ENCODE results near the gene MGAT5.

Gene MGAT5

DNA sequence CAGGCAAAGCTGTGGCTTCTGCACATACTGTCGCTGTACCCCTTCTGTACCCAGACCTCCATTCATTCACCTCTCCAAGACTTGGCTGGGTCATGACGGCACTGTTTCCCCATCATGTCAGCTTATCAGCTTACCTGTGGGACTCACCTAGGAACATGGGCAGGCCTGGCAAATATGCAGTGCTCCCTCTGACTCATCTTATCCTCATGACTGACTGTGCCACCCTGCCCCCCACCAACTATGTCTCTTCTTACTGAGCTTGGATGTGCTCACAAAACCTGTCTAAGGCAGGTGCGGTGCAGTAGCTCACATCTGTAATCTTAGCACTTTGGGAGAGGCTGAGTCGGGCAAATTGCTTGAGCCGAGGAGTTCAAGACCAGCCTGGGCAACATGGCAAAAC is 152.4 kb downstream of the MGAT5 start:
- DNase-seq, result no peak

DNA sequence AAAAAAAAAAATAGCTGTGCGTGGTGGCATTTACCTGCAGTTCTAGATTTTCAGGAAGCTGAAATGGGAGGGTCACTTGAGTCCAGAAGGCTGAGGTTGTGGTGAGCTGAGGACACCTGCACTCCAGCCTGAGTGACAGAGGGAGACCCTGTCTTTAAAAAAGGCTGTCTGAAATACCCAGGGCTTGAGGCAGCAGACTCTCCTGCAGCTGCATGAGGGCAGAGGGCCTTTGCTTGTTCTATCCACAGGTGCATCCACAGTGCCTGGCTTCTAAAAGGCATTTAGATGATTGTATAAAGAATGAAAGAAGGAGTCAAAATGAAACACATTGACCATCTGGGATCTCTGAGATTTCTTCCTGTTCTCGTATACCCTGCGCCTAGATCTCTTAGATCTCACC is 152.9 kb downstream of the MGAT5 start:
- DNase-seq, result no peak

DNA sequence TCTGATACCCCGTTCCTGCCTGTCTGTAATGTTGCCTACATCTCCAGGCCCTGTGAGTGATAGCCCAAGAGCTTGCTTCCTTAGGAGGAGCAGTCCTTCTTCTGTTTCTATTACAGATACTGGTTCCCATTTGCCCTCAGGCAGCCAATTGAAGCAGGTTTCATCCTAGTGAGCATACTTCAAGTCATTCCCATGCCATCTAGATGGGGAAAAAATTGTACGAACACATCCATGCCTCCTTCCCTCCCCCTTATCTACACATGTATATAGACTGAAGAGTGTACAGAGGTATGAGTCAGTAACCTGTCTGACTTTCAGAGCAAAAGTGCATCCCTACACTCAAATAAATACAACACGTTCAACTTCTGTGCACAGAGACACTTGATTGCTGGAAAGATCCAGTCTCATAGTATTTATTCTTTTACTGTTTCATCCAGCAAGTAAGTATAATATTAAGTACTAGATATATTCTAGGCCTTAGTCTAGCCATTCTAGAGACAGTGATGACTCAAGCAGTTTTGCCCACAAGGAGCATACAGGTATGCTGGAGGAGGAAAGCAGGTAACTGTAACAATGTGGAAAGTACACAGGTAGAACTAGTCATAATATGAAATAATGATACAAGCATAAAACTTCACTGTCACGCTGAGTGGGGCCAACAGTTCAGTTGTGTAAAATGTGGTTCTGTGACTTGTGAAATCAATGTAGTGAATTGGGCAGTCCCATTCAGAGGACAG is 153.4 kb downstream of the MGAT5 start:
- DNase-seq, result no peak

- no peak for DNase-seq
Measured at GRCh38 chr2:134408386-134408785, 154.5 kb downstream of the MGAT5 start.

DNA sequence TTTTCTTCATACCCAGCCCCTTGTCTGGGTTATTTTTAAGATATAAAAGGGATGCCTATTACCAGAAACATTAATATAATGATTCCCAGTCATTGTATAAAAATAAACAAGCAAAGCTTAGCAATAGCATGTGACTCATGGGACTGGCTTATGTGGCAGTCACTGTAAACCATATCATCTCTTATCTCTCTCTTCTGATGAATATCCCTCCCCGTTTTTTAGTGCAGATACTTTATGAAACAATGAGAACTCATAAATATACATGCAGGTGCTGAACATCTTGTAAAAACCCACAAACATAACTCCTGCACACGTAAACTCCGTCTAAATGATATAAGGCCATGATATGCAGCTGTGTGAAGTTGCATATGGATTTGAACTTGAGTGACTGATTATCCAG is 154.9 kb downstream of the MGAT5 start:
- no peak for DNase-seq

GRCh38 chr2:134410006-134410405 is 156.1 kb downstream of the MGAT5 start:
- no peak for DNase-seq

- no peak for DNase-seq
Measured at GRCh38 chr2:134410831-134411231, 157.0 kb downstream of the MGAT5 start.

DNA sequence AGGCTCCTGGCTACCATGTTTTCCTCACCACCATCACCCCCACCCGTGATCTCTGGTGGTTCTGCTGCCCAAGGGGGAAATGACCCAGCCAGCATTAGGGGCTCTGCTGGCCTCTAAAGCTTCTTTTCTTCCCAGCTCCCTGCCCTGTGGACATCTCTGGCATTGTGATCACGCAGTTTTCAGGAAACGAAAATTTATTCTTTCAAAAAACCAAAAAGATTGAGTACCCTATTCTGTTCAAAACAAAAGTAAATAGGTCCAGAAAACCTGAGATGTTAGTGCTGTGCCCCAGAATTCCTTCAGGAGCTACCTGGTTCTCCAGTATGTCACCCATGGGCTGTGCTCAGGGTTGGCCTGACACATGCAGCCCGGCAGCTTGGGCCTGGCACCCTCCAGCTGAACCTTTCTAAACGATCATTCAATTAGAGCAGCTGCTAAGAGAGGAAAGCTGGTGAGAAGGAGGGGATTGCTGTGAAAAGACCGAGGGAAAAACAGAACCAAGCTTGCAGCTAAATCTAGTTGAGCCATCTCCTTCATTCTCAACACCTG is 157.5 kb downstream of the MGAT5 start:
- no peak for DNase-seq

- DNase-seq, result peak; percentile 67
Measured at GRCh38 chr2:134411828-134412638, 158.2 kb downstream of the MGAT5 start.

DNA sequence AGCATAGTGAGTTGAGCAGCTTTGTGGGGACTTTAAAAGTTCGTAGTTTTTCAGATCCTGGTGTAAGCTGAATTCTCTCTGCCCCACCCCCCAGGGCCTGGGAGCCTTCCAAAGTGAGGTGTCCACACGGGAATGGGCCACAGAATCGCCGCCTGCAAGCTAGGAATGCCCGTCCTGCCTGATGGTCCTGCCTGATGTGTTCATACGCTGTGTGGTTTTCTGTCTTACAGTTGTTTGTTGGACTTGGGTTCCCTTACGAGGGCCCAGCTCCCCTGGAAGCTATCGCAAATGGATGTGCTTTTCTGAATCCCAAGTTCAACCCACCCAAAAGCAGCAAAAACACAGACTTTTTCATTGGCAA is 158.7 kb downstream of the MGAT5 start:
- DNase-seq, result no peak

DNA sequence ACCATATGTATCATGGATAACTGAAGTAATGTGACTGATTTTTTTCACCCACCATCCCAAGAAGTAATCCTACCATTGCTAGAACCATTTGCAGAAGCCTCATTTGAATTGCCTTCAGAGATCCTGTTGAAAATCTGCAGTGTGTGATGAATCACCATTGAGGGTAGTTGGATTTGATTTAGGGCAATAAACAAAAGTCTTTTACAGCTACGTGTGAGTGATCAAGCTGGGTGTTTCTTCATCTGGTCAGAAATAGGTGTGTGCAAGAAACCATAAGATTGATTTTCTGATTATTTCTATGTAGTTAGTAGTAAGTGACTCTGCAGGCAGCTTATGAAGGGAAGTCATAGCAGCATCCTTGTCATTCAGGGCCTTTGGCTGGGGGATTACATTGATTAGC is 159.6 kb downstream of the MGAT5 start:
- DNase-seq, result no peak

DNA sequence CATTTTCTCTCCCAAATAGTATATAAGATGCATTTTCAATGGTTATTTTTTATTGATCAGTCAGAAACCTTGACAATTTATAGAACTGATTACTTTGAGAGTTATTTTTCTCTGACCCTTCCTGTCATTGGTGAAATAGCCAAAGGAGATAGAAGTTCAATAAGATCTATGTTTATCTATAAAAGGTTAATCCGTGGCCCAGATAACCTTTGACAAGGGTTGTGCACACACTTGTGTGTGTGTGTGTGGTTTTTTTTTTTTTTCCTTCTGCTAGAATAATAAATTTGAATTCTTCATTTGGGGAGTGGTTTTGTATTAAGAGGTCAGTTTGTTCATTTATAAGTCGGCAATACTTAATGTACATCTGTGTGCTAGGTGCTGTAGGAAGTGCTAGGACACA is 160.0 kb downstream of the MGAT5 start:
- DNase-seq, result no peak

- DNase-seq, result no peak
Measured at GRCh38 chr2:134416018-134416417, 162.1 kb downstream of the MGAT5 start.

GRCh38 chr2:134416637-134417036 is 162.8 kb downstream of the MGAT5 start:
- DNase-seq, result no peak

DNA sequence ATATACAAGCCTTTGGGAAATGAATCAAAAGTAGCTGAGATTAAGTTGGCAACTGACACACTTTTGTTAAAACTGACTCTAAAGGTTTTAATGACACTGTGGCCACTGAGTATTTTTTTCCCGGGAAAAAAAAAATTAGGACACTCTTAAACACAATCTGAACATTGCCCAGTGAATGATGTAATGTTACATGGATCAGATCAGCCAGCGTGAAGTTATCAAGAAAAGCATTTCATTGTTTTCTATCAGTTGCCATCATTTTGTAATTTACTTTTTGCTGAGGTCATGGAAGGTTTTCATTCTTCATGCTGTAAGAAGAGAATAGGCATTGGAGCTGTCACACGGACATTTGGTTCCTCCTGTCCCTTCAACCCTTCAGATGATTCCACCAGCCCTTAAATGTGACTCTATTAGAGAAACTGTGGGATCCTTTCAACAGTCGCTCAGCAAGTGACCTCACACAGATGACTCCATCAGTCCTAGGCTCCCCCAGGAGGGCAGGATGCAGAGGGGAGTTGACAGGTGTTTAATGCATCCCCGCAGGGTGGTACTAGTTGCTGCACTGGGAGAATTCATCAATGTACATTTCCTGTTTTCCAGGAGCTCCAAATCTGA is 164.2 kb downstream of the MGAT5 start:
- DNase-seq, result no peak

DNA sequence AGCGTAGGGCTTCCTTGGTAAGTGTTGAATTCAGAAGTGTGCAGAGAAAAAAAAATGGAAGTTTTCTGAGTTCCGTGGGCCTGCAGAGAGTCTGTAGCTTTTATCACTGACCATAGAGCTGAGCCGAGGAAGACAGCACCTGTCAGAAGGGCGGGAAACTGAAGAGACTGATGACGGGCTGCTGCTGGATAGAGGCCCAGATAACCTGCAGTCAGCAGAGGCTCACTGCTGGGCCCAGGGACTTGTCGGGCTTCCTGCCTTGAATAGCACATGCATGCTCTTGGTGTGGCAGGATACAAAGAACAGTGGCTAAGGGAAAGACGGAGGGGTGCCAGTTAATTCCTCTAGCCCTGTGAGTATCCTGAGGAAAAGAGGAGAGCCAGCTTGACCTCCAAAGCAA is 166.4 kb downstream of the MGAT5 start:
- no peak for DNase-seq

DNA sequence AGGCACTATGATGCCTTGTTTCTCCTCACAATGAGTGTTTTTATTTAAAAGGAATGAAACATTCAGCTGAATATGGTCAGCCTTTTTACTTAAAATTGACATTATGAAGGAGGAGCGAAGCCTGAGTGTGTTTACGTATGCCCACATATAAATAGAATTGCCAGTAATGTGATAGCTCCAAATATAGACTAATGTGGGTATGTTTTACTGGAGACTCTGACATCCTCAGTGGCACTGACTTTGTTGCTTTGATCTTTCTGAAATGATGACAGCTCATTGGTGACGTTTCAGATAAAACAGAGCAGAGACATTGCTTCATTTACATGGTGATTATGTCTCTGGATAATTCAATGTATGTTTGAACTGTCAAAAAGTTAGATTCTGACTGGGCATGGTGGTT is 167.0 kb downstream of the MGAT5 start:
- no peak for DNase-seq

DNA sequence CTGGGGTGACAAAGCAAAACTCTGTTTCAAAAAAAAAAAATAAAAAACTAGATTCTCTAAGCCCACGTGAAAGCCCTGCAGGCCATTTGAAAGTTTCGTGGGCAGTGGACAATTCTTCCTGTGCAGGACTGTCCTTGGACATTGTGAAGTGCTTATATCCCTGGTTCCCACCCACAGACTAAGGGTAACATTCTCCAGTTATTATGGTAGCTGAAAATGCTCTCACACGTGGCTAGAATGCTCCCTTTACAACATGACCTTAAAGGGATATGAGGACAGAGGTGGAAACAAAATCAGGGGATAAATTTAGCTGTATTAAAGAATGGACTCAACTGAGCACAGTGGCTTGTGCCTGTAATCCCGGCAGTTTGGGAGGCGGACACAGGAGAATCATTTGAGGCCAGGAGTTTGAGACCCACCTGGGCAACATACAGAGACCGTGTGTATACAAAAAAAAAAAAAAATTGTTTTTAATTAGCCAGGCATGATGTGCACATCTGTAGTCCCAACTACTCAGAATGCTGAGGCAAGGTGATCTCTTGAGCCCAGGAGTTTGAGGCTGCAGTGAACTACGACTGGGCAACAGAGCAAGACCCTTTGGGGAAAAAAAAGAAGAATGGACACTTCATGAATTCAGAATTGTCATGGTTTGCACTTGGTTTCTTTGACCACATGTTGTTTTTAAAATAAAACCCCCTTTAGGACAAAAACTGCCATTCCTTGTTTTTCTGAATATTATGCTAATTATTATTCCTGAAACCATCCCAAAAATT is 167.9 kb downstream of the MGAT5 start:
- DNase-seq, result no peak

DNA sequence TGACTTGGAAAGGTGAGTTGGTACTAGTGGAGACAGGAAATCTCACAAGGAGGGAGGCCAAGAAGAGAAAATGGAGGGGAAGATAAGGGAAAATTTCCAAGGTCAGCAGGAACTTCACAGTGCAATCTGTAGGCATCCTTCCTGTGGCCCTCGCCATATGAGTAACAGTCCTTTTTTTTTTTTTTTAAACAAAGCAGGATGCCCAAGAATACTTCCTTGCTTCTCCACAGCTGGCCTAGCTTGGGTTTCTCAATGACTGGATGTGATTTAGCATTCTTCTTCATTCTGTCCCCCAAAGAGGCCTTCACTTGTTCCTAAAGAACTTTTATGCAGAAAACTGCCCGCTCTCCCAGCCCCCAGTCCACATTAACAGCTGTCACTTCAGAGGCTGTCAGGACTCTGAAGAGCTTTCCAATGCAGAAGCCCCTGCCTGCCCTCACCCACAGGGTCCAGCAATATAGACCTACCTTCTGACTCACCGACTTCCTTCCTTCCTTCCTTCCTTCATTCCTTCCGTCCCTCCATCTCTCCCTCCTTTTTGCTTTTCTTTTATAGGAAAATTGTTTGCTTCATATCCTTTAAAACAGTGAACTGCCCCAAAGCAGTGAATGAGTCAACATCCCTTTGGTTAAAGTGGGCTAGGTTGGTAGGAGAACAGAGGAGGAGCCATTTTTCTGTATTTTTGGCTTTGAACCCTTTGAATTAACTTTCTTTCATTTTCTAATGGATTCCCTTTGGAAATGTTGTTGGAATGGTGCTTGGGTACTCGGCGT is 172.0 kb downstream of the MGAT5 start:
- DNase-seq, result no peak

GRCh38 chr2:134426721-134427120 is 172.8 kb downstream of the MGAT5 start:
- DNase-seq, result no peak

DNA sequence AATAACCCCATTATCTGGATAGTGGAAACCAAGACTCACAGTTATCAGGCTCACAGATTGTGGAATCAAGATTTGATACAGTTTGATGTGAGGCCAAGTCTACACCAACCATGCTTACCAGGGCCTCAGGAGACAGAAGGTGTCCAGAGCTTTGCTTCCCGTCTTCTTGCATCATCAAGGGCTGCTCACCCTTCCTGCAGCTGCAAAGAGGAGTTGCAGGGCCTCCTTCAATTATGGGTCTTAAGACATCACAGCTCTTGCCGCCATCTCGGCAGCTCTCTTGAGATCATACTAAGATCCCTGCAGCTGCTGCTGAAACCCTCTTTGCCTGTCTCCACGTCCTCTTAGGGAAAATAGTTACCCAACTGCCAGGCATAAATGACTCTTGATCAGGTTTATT is 176.0 kb downstream of the MGAT5 start:
- no peak for DNase-seq

GRCh38 chr2:134431838-134432434 is 178.1 kb downstream of the MGAT5 start:
- DNase-seq, result no peak

Data from GDM1 (cell line).